ENCODE results near the gene DISC1.

DNA sequence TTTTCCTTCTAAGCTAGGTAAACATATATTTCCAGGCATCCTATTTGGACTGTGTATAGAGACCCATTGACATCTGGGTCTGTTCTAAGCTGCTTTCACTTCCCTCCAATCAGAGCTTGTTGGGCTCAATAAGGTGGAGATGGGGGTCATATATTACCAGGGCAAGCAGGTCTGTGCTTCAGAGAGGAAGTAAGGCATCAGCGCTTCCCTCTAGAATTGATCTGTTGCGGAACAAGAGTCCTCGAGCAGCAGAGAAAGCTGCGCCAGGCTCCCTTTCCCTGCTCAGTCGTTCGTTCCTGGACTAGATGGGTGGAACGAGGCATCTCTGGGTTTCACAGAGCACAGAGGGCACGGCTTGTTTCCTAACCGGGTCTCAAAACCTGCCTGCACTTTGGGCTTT, 63.5 kb downstream of the DISC1 start:
- TF ChIP-seq, protein P1, sequence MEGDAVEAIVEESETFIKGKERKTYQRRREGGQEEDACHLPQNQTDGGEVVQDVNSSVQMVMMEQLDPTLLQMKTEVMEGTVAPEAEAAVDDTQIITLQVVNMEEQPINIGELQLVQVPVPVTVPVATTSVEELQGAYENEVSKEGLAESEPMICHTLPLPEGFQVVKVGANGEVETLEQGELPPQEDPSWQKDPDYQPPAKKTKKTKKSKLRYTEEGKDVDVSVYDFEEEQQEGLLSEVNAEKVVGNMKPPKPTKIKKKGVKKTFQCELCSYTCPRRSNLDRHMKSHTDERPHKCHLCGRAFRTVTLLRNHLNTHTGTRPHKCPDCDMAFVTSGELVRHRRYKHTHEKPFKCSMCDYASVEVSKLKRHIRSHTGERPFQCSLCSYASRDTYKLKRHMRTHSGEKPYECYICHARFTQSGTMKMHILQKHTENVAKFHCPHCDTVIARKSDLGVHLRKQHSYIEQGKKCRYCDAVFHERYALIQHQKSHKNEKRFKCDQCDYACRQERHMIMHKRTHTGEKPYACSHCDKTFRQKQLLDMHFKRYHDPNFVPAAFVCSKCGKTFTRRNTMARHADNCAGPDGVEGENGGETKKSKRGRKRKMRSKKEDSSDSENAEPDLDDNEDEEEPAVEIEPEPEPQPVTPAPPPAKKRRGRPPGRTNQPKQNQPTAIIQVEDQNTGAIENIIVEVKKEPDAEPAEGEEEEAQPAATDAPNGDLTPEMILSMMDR (conservative IDR thresholded peaks at IDR 0.05 in 1 of 2, IDR thresholded peaks at IDR 0.05 in 1 of 2; ENCODE audit: low read depth in 1 of 2, low read length in 2 of 2), result no peak
- TF ChIP-seq EZH2 (IDR thresholded peaks at IDR 0.05; ENCODE audit: low read length, missing control alignments), result no peak

Measured in fibroblast of lung (primary cell).